ENCODE measurements around the gene SOBP.

The SOBP gene

GRCh38 chr6:107523054-107523791, 33.3 kb downstream of the SOBP start:
- no peak for DNase-seq

GRCh38 chr6:107523794-107524193, 33.9 kb downstream of the SOBP start:
- no peak for DNase-seq

DNA sequence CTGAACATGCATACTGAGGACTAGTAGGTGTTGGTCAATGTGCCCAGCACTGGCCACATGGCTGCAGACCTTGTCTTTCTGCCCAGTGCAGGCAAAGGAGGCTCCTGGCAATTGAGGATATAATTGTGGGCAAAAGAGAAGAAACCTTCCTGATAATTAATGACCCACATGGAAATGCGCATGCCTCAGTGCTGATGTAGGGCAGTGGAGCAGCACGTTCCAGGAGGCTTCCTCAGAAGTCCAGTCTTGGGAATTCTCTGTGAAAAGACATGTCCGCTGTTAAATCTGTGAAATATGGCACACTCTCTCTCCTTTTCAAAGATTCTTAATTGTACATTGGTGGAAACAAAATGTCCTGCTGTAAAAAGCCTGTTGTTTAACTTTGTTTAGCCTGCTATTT, 34.7 kb downstream of the SOBP start:
- no peak for DNase-seq

- DNase-seq: no peak
These were observed 42.0 kb downstream of the SOBP start for GRCh38 chr6:107531868-107532267.

DNA sequence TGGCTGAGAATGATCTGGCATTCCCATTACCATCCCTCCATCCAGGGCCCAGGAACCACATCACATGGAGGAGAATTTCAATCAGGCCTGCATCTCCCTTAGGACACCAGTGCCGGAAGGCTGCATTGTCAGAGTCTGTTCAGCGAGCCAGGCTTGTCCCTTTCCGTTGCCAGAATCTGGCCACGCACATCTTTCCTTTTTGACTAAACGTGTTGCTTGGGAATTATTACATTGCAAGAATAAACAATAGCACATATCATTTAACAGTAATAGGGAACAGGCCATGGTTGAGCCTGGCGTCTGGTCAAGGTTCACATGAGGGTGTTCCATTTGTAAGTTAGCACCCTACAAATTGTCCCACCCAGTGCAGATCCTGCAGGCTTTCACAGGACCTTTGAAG, 42.8 kb downstream of the SOBP start:
- no peak for DNase-seq

DNA sequence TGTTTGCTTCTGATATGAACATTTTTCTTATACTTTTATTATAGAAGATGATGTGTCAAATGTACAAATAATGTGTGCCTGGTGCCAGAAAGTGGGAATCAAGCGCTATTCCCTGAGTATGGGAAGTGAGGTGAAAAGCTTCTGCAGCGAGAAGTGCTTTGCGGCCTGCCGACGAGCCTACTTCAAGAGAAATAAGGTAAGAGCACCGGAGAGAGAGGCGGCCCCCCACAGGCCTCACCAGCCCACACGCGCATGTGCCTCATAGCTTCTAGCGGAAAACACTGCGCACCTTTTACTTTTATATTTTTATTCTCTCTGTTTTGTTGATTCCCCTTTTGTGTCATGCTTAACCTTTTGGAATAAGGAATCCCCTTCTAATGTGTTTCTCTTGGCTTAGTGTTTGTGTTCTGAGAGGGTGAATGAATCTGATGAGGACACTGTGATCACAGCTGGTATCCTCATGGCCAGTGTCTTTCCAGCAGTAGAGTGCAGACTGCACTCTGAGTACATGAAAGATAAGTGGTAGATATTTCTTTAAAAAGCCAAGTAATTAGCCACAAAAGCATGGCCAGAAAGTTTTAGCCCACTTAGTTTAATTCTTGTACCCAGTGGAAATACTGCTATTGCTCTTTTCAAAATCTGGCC, 43.6 kb downstream of the SOBP start:
- DNase-seq: no peak

GRCh38 chr6:107534571-107535141, 44.7 kb downstream of the SOBP start:
- DNase-seq: no peak

DNA sequence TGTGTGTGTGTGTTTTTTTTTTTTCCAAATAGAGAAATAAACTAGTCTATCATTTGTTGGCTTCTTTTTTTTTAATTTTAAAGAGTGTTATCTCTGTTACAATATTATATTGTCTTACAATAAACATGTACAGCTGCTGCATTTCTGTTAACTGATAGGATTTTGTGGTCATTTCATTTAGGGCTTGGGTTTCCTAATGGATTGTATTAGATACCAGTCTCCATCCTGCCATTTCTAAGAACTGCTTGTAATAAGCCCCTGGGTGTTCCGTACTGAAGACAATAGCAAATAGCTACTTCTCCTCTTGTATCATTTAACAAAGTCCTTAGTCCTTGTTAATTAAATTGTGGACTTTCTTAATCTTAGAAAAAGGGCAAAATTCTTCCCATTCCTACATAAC, 45.7 kb downstream of the SOBP start:
- DNase-seq: no peak

DNA sequence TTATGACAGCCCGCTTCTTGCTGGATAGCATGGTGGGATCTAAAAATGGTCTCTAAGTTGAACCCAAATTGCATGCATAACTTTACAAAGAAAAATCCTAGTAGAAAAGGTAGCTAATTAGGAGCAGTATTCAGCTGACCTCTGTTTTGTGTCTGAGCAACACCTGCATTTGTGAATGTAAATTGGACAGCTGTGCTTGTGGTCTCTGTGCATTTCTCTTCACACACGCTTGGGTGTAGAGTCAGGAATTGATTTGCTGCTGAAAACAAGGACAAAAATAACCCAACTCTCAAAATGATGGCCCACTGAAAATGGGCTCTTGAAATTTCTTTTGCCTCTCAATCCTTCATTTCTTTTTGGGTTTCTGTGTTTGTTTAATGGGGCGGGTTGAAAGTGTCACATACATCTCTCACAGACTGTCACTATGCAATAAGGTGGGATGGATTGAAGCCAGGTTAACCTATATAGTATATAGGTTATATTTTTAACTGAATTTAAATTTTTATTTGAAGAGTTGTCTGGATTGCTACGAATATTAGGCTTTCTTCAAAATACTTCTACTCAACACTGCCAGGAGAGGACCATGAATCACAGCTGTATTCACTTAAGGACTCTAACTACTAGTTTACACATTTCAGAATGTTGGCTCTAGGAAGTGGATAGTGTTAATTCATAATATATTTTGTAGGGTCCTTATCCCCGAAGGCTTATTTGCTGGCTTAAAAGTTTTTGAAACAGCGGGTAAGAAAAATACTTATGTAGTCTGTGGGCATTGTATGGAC, 46.5 kb downstream of the SOBP start:
- DNase-seq: no peak

DNA sequence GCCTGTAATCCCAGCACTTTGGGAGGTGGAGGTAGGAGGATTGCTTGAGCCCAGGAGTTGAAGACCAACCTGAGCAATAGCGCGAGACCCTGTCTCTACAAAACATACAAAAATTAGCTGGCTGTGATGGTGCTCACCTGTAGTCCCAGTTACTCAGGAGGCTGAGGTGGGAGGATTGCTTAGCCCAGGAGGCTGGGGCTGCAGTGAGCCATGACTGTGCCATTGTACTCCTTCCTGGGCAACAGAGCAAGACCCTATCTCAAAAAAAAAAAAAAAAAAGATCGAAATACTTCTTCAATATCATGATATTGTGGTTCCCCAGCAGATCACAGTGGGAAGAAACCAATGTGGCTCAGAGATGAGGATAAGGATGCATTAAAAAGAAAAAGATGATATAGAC, 47.6 kb downstream of the SOBP start:
- DNase-seq: no peak

DNA sequence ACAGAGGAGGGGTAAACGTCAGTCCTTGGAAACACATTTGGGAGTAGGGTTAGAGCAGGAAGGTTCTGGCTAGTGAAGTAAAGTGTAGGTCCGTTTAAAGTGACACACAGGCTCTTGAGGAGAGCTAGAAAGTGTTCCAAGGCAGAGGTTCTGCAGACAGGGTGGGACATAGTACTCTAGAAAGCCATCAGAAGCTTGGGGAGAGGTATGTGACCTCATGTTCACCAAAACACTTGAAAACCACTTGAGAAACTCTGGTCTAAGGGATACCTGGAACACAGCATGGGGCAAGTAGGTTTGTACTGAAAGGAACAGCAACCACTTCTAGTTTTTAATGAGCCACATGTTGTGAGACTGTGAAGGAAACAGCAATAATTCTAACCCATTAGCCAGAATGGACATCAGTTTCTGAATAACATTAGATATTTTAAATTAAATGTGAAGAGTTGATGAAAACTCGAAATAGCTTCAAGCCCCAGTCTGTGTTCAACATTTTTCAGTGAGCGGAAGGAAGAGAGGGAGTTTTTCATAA, 49.0 kb downstream of the SOBP start:
- DNase-seq: no peak

DNA sequence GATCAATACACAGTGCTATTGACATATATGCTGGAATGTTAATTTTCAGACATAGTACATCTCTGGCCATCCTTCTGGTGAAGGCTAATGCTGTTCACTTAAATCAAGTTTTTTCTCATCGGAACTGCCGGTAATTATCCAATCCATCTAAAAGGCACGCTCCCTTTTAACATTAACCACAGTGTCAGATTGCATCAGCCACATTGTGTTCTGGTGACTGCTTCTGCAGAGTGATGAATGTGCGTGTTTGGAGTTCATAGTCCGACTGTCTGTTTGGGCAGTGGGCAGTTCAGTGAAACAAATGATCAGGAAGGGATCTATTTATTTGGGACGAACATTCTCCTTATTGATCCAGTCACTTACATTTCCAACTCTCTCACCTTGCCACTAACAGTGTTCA, 49.5 kb downstream of the SOBP start:
- no peak for DNase-seq

DNA sequence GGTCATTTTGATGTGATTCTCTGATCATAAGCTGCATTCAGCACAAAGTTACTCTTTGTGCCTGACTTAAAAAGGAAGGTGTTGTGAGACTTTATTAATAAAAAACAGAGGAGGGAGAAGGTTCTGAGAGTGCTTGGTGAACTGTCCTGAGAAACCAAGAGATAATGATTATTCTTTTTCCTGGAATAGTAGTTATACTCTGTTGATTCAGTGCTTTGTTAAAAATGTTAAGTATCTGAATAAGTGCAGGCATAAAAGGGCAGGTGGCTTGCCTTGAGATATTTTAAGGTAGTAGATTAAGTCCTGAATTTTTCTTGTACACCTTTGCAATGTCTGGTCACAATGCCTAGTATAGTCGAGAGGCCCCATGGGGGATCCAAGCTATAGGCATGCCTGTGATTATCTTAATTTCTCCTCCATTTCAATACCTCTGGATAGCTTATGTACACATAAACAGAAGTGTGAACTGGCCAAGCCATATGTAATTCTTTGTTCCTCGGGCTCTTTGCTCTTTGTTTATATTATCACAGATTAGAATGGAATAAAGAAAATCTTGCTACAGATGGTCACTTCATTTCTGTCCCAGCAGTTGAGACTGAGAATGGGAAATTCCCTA, 50.0 kb downstream of the SOBP start:
- no peak for DNase-seq

DNA sequence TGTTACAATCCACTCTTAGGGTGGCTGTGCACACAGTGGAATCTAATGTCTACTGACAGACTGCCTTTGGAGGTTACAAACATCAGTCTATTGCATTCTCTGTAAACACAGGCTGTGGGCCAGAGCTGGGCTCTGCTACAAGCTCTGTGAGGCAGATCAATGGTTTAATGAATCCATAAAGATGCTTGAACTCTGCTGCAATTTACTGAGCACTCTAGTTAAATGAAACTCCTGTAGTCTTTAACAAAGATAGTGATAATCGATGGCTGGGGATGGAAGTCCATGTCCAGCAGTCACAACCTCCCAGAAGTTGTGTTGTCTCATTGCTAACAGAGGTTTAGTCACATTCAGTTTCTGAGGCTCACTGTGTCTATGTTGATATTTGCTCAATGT, 50.5 kb downstream of the SOBP start:
- DNase-seq: no peak

GRCh38 chr6:107542192-107542668, 52.3 kb downstream of the SOBP start:
- DNase-seq: no peak

- DNase-seq: no peak
These were observed 53.2 kb downstream of the SOBP start for GRCh38 chr6:107543088-107543487.

DNA sequence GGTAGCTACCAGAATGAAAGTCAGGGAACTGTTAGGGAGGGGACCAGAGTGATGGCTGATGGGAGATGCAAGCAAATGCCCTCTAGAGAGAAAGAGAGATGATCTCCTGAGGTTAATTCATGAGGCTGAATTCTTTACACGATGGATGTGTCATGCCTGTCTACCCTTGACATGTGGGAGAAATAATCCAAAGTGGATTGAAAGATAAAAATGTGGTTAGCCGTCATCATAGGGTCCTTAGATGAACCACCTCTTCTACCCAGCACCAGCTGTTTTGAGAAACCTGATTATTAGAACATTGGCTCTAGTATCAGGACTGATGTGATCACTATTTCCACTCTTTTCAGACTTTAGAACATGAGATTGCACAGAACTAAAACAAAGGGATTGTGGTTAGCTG, 53.6 kb downstream of the SOBP start:
- DNase-seq: no peak

GRCh38 chr6:107545763-107546162, 55.8 kb downstream of the SOBP start:
- no peak for DNase-seq

- DNase-seq: peak in 1 of 5 experiments; percentile 2
These were observed 57.0 kb downstream of the SOBP start for GRCh38 chr6:107546691-107547450.

GRCh38 chr6:107547451-107547840, 57.5 kb downstream of the SOBP start:
- DNase-seq: no peak

DNA sequence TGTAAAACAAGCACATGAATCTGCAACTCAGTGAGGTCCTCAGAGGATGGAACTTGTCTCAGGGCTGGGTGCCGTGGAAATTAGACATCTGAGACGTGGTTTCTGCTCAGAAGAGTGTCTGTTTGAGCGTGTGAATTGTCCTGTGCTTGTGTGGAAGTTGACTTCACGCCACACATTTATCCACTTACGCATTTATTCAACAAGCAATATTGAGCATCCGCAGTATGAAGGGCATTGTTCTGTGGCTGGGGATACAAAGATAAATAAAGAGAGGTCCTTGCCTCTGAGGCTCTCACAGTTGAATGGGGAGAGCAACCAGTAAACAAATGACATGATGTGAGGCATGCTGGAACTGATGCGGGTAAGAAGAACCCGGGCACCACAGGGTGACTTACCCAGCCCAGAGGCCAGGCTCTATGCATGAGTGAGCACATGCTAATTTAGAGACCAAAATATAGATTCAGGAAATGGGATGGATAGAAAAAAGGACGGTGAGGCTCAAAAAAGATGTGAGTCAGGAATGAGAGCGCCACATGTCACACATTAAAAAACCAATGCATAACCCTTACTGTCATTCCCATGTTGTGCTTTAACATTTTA, 60.4 kb downstream of the SOBP start:
- DNase-seq: no peak
